Prostate gland (tissue), 2 donors: ENCODE measurements around the gene MRGPRE. TPM values are rescaled to one million over a fixed set of nuclear protein-coding genes. Genes with fewer than 3 reads are reported as not detected.

Experiments
- DNase-seq: peaks from one replicate; pipeline ENCODE4 v3.0.0-alpha.2; 2019; ENCODE audit warnings: low spot score
- H3K27ac ChIP-seq, 2 donors: fragments of 200-600 bp; sonication (generic); 2 replicates each; pipeline ENCODE4 v1.5.1; 2017 to 2019
- H3K27me3 ChIP-seq: fragments of 200-600 bp; sonication (generic); replicated peaks from 2 replicates; pipeline ENCODE4 v1.5.1; 2019; ENCODE audit not compliant: insufficient read depth
- H3K36me3 ChIP-seq, 2 donors: fragments of 200-600 bp; sonication (generic); 1 replicate in 1 of 2; 2 replicates in 1 of 2; pipeline versions ENCODE4 v1.5.1 to v1.8.1; 2017 to 2019
- H3K4me1 ChIP-seq: fragments of 200-600 bp; sonication (generic); replicated peaks from 2 replicates; pipeline ENCODE4 v1.5.1; 2019
- H3K4me3 ChIP-seq, 2 donors: fragments of 200-600 bp; sonication (generic); 2 replicates each; pipeline ENCODE4 v1.5.1; 2017 to 2019
- H3K9me3 ChIP-seq: fragments of 200-600 bp; sonication (generic); 2 replicates; pipeline ENCODE4 v1.5.1; 2017
- CTCF ChIP-seq, 4 experiments: fragments of 200-600 bp in 2 of 4; fragments of 450-650 bp in 2 of 4; sonication (generic) in 2 of 4; IDR thresholded peaks; 1 replicate in 3 of 4; 2 replicates in 1 of 4; pipeline ENCODE4 v1.5.1; 2016 to 2019; ENCODE audit warnings: antibody characterized with exemption in 4 of 4, mild to moderate bottlenecking in 2 of 4, moderate library complexity in 2 of 4
- POLR2A ChIP-seq: fragments of 450-650 bp; IDR thresholded peaks from one replicate; pipeline ENCODE4 v1.6.1; 2016; ENCODE audit warnings: antibody characterized with exemption, mild to moderate bottlenecking
- POLR2AphosphoS5 ChIP-seq: sonication (generic); formaldehyde crosslinking; IDR thresholded peaks from one replicate; pipeline ENCODE4 v1.6.1; 2017; ENCODE audit warnings: antibody characterized with exemption
- WGBS: methylation state at CpG from one replicate; pipeline ENCODE4 v1.1.5; 2018; 5-methylcytosine and 5-hydroxymethylcytosine counted together
- intact Hi-C: fragments of 100-400 bp; cut with DNase I; formaldehyde crosslinking; loops from one replicate; pipeline ENCODE4 v1.14.2; 2022
- total RNA-seq, 2 donors: library from RNA; depleted of rRNA; stranded (reverse); fragments of >200 nt; gene quantifications; one replicate each; pipeline ENCODE4 v1.1.0, GENCODE V29; 2016

Gene MRGPRE
- total RNA-seq, 2 donors from 2014 or later: 1.0 TPM; not detected in 1

- intact Hi-C loops: no loop called here
- no peak for TF ChIP-seq POLR2A
- no peak for TF ChIP-seq CTCF (IDR thresholded peaks at IDR 0.05)
- TF ChIP-seq POLR2AphosphoS5: no peak
- Histone ChIP-seq H3K36me3 (no peaks in the 10 kb centered on the region), H3K4me1 (no peaks in the 10 kb centered on the region), H3K4me3 (no peak overlapping the region), H3K9me3 (no peaks in the 10 kb centered on the region), H3K27me3 (no peaks in the 10 kb centered on the region), H3K27ac (no peak overlapping the region)
- WGBS: 74% methylated on average over 14 of the region's 14 CpGs
- no peak for DNase-seq
These were observed 39.5 kb downstream of the MRGPRE start for GRCh38 chr11:3192511-3193372.

GRCh38 chr11:3191586-3192324 lies 40.5 kb downstream of the MRGPRE start:
- intact Hi-C loops: no loop called here
- DNase-seq: no peak
- TF ChIP-seq POLR2AphosphoS5 (no peak), CTCF (IDR thresholded peaks at IDR 0.05) (no peak), POLR2A (no peak)

GRCh38 chr11:3190600-3190999 lies 41.6 kb downstream of the MRGPRE start:
- Histone ChIP-seq H3K27me3 (no peaks in the 10 kb centered on the region), H3K36me3 (no peaks in the 10 kb centered on the region), H3K4me1 (no peaks in the 10 kb centered on the region), H3K4me3 (no peak overlapping the region), H3K9me3 (no peaks in the 10 kb centered on the region), H3K27ac (no peak overlapping the region)
- WGBS: 54% methylated on average over 6 of the region's 6 CpGs
- TF ChIP-seq POLR2A (no peak), CTCF (IDR thresholded peaks at IDR 0.05) (no peak), POLR2AphosphoS5 (no peak)
- DNase-seq: no peak
- intact Hi-C loops: no loop called here

More at GRCh38 chr11:3191586-3192324, 40.5 kb downstream of the MRGPRE start:
- Histone ChIP-seq H3K4me3 (no peak overlapping the region), H3K36me3 (no peaks in the 10 kb centered on the region), H3K4me1 (no peaks in the 10 kb centered on the region), H3K27ac (no peak overlapping the region), H3K27me3 (no peaks in the 10 kb centered on the region), H3K9me3 (no peaks in the 10 kb centered on the region)
- 93% methylated on average over 19 of the region's 19 CpGs for WGBS

GRCh38 chr11:3189886-3190583 lies 42.2 kb downstream of the MRGPRE start:
- 89% methylated on average over 11 of the region's 11 CpGs for WGBS

More at GRCh38 chr11:3189886-3190583, 42.2 kb downstream of the MRGPRE start:
- DNase-seq: no peak
- Histone ChIP-seq H3K27ac (no peak overlapping the region), H3K36me3 (no peaks in the 10 kb centered on the region), H3K27me3 (no peaks in the 10 kb centered on the region), H3K9me3 (no peaks in the 10 kb centered on the region), H3K4me3 (no peak overlapping the region), H3K4me1 (no peaks in the 10 kb centered on the region)
- intact Hi-C loops: no loop called here
- TF ChIP-seq POLR2A (no peak), POLR2AphosphoS5 (no peak), CTCF (IDR thresholded peaks at IDR 0.05) (no peak)
